HL-60 (cell line): Measurements from ENCODE around the gene NEK1.

Experiments used
- POLR2AphosphoS5 ChIP-seq: IDR thresholded peaks from 2 replicates; pipeline ENCODE4 v1.6.1; 2012; ENCODE audit warnings: low read depth
- SPI1 ChIP-seq: IDR thresholded peaks from 2 replicates; pipeline ENCODE4 v1.6.1; 2012; ENCODE audit warnings: low read depth, mild to moderate bottlenecking, borderline replicate concordance

- TF ChIP-seq POLR2AphosphoS5 (no peak), SPI1 (no peak)
Measured at GRCh38 chr4:169523796-169524195, 88.6 kb downstream of the NEK1 start.
